Renal pelvis (tissue), 12 donors: Measurements from ENCODE around the gene PPBP. TPM values are rescaled to one million over a fixed set of nuclear protein-coding genes. Genes with fewer than 3 reads are reported as not detected.

Experiments
- DNase-seq: peaks from one replicate; pipeline ENCODE4 v3.0.0-alpha.2; 2013
- long read RNA-seq, 16 experiments: transcript quantifications; one replicate each; lab custom pipeline, GENCODE V29; 2026
- polyA plus RNA-seq, 3 donors: library from polyadenylated mRNA; unstranded; fragments of 120-200 nt; gene quantifications; one replicate each; pipeline ENCODE4 v1.2.1, GENCODE V29; 2013; ENCODE audit not compliant: insufficient read length in 3 of 3

Gene PPBP, protein sequence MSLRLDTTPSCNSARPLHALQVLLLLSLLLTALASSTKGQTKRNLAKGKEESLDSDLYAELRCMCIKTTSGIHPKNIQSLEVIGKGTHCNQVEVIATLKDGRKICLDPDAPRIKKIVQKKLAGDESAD
- 10 to 100 TPM; 12.4 to 22.5 (median 19.2) TPM for polyA plus RNA-seq
- long read RNA-seq, donor 1, transcript PPBP-201 (3 exons, 715 nt), result major isoform, 8 of 8 reads
- long read RNA-seq, donor 1, partial matches to known transcripts, result 0 of 8 reads
- long read RNA-seq, donor 1, other reads (novel, unspliced or antisense), result 0 of 8 reads
- long read RNA-seq, donor 2, transcript PPBP-201 (3 exons, 715 nt), result major isoform, 27 of 27 reads
- long read RNA-seq, donor 2, partial matches to known transcripts, result 0 of 27 reads
- long read RNA-seq, donor 2, other reads (novel, unspliced or antisense), result 0 of 27 reads
- long read RNA-seq, donor 3, transcript PPBP-201 (3 exons, 715 nt), result major isoform, 17 of 17 reads
- long read RNA-seq, donor 3, partial matches to known transcripts, result 0 of 17 reads
- long read RNA-seq, donor 3, other reads (novel, unspliced or antisense), result 0 of 17 reads
- long read RNA-seq, donor 4, transcript PPBP-201 (3 exons, 715 nt), result major isoform, 41 of 46 reads
- long read RNA-seq, donor 4, partial matches to known transcripts, result 5 of 46 reads
- long read RNA-seq, donor 4, other reads (novel, unspliced or antisense), result 0 of 46 reads
- long read RNA-seq, donor 5, transcript PPBP-201 (3 exons, 715 nt), result major isoform, 6 of 6 reads
- long read RNA-seq, donor 5, partial matches to known transcripts, result 0 of 6 reads
- long read RNA-seq, donor 5, other reads (novel, unspliced or antisense), result 0 of 6 reads
- long read RNA-seq, donor 6, transcript PPBP-201 (3 exons, 715 nt), result major isoform, 6 of 6 reads
- long read RNA-seq, donor 6, partial matches to known transcripts, result 0 of 6 reads
- long read RNA-seq, donor 6, other reads (novel, unspliced or antisense), result 0 of 6 reads
- long read RNA-seq, donor 7, transcript PPBP-201 (3 exons, 715 nt), result major isoform, 36 of 36 reads
- long read RNA-seq, donor 7, partial matches to known transcripts, result 0 of 36 reads
- long read RNA-seq, donor 7, other reads (novel, unspliced or antisense), result 0 of 36 reads
- long read RNA-seq, donor 8, partial matches to known transcripts, result 0 of 1 reads
- long read RNA-seq, donor 8, other reads (novel, unspliced or antisense), result 0 of 1 reads
- long read RNA-seq, donor 9, transcript PPBP-201 (3 exons, 715 nt), result major isoform, 15 of 15 reads
- long read RNA-seq, donor 9, partial matches to known transcripts, result 0 of 15 reads
- long read RNA-seq, donor 9, other reads (novel, unspliced or antisense), result 0 of 15 reads
- long read RNA-seq, donor 10, transcript PPBP-201 (3 exons, 715 nt), result major isoform, 17 of 17 reads
- long read RNA-seq, donor 10, partial matches to known transcripts, result 0 of 17 reads
- long read RNA-seq, donor 10, other reads (novel, unspliced or antisense), result 0 of 17 reads
- long read RNA-seq, donor 11, transcript PPBP-201 (3 exons, 715 nt), result major isoform, 8 of 8 reads
- long read RNA-seq, donor 11, partial matches to known transcripts, result 0 of 8 reads
- long read RNA-seq, donor 11, other reads (novel, unspliced or antisense), result 0 of 8 reads
- long read RNA-seq, donor 12, transcript PPBP-201 (3 exons, 715 nt), result major isoform, 34 of 34 reads
- long read RNA-seq, donor 12, partial matches to known transcripts, result 0 of 34 reads
- long read RNA-seq, donor 12, other reads (novel, unspliced or antisense), result 0 of 34 reads
- long read RNA-seq, donor 13, transcript PPBP-201 (3 exons, 715 nt), result major isoform, 7 of 7 reads
- long read RNA-seq, donor 13, partial matches to known transcripts, result 0 of 7 reads
- long read RNA-seq, donor 13, other reads (novel, unspliced or antisense), result 0 of 7 reads
- long read RNA-seq, donor 14, transcript PPBP-201 (3 exons, 715 nt), result major isoform, 27 of 27 reads
- long read RNA-seq, donor 14, partial matches to known transcripts, result 0 of 27 reads
- long read RNA-seq, donor 14, other reads (novel, unspliced or antisense), result 0 of 27 reads
- long read RNA-seq, donor 15, partial matches to known transcripts, result 0 of 1 reads
- long read RNA-seq, donor 15, other reads (novel, unspliced or antisense), result 0 of 1 reads
- long read RNA-seq, donor 16, transcript PPBP-201 (3 exons, 715 nt), result major isoform, 10 of 10 reads
- long read RNA-seq, donor 16, partial matches to known transcripts, result 0 of 10 reads
- long read RNA-seq, donor 16, other reads (novel, unspliced or antisense), result 0 of 10 reads

DNA sequence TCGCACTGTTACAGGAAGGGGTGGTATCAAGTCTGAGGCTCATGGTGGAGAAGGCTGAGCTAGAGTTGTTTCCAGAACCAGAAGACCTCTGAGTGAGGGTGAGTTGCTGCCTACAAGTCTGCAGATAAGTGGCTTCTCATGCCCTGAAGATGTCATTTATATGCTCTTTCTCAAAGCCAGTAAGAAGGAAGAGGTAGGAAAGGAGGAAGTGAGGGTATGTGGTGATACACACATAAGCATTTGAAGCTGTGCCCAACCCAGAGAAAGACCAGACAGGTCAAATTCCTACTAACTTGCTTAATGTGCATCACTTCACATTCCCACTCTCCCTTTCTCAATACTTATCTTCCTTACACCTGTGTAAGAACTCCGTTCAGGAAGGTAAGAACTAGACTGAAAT, at the start of gene PPBP:
PPBP (minus strand) TSS at position 130 of the 400 bp plus-strand sequence; CDS start at position 43, 87 bp downstream.
- DNase-seq, result no peak

DNA sequence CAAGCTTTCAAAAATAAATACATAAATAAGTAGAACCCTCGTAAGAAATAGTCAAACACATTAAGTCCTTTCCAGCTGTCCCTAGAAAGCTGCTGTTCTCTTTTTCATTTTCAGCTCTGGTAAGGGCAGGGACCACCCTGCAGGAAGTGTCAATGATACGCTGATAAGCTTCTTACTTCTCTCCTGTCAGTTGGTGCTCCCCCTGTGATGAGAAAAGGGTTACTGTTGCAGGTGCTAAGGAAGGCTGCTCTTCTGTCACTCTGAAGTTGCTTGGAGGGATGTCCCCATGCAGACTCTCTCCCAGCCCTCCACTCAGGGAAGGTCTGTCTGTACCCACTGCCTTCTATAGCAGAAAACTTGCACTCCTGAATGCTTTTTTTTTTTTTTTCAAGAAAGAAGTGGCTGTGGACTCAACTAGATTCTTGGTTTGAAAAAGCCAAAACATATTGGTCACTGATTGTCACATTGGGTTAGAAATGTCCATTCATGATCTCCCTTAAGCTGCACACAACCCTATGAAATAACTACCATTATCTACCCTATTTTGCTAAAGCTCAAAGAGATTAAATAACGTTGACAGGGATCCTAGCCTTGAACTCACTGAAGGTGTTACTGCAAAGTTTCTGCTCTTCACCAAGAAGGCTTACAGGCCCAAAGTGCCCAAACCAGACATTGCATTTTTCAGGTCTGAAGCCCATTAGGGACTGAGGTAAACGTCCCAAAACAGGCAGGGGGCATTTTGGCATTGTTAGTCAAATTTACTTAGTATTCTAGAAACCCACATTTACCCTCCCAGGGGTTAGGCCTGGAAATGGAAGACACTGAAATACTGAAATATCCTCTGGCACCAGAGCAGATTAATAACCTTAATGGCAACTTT, 49.3 kb upstream of the PPBP start:
- DNase-seq, result no peak

DNA sequence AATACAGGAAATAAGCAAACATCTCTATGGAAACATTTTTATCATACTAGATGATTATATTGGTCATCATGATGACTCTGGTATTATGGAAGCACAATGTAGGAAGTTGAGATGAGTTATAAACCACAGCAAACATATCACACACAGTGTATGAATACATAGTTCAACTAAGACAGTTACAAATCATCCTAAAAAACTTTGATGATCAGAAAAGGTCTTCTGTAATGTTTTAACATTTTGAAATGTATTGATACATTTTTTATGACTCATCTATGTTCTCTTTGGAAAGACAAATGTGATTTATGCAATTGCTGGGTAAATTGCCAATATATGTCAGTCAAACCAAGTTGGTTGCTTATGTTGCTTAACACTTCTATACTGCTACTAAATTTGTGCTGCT, 45.7 kb upstream of the PPBP start:
- no peak for DNase-seq

DNA sequence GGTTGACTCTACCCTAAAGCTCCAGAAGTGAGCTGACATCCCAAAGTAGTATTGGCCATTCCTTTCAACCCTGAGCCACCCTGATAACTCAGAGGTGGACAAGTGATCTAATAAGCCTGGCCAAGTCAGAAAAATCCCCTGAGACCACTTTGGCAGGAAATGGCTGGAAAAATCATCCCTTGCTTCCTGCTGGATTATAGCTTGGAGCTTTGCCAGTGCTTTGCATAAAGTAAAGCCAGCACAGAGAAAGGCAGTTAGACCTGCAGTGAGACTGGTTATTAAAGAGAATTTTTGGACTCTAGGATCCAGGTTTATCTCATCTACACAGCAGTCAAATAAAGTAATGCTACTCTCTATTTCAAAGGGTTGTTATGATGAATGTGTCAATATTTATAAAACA, 44.1 kb upstream of the PPBP start:
- DNase-seq, result no peak

DNA sequence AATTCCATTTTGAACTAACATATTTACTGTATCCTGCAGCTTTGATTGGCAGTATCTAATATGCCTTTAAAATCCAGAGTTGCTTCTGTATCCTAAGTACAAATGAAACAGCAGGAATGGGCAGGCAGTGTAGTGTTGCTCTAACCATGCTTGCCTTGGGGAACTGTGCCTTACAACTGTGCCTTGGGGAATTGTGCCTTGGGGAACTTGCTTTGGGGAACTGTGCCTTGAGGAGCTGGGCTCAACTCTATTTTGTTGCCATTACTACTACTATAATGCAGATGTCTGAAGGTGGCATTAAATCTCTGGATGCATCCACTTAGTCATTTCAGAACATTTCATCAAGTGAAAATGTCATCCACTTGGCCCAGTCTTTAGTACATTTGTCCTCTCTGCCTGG, 43.6 kb upstream of the PPBP start:
- no peak for DNase-seq

DNA sequence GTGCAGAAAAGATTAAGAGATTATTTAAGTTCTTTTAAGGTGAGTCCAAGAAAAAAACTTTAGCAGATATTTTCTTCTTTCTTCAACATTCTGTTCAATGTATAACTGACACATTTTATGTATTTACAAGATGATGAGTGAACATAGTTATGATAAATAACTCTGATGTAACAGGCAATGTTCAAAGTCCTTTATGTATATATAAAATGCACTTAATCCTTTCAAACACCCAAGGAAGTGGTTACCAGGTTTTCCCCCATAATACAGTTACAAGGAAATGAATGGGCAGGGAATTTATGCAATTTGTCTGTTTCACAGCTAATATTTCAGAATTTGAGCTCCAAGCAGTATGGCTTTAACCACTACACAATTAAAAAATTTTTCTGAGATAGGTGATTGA, 42.3 kb upstream of the PPBP start:
- no peak for DNase-seq

DNA sequence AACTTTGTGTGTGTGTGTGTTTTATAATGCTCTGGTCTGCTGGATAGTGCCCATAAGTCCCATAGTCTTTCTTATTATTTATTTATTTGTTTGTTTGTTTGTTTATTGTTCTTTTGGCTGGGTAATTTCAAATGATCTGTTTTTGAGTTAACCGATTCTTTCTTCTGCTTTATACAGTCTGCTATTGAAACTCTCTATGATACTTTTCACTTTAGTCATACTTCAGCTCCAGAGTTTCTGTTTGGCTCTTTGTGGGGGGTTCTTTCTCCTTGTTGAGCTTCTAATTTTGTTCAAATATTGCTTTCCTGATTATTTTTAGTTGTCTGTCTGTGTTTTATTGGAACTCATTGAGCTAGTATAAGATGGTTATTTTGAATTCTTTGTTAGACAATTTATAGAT, 40.5 kb upstream of the PPBP start:
- DNase-seq, result no peak

DNA sequence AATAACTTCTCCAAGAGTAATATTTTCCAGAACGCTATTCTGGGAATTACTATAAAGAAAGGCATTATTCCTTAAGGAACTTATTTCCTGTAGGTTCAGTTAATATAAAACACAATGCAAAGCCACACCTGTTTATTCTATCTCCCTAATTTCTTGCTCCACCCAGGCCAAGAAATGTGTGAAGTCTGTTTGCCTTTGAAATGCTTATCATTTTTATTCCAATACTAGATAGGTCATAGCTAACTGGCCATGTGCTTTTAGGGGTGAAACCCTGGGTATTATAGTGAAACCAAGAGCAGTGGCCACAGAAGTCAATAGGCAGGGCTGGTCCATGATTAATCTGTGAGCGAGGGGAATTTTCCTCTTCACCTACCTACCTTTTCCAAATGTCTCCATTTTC, 35.7 kb upstream of the PPBP start:
- no peak for DNase-seq

DNA sequence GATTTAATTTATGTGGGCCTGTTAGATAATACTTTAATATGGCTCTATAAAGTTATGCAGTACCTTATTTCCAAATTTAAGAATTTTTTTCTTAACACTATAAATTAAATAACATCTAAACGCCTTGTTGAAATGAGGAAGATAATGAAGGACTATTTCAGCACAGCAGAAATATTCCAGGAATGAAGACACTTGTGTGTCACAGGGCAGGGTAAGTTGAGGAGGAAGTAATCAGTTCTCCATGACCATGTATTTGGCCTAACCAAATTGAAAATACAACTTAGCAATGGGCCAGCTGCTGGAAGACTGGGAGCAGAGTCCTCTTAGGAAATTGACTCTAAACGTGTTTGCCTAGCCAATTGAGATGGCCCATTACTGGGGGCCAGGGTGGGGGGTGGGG, 33.6 kb upstream of the PPBP start:
- no peak for DNase-seq

DNA sequence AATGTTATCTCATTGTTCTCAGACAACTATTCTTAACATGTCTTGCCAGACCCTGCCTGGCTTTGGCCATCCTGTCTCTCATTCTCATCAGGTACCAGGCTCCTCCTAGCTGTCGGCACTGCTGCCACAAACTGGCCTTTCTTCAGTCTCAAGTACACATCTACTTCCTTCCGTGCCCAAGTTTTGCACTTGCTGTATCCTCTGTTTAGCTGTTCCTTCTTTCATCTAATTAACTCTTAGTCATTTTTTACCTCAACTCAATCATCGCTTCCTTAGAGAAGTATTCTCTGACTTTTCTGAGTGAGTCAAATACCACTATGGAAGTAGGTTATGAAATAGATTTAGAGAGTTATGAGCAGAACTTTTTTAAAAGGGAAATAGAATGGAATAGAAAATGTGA, 30.8 kb upstream of the PPBP start:
- DNase-seq, result no peak

DNA sequence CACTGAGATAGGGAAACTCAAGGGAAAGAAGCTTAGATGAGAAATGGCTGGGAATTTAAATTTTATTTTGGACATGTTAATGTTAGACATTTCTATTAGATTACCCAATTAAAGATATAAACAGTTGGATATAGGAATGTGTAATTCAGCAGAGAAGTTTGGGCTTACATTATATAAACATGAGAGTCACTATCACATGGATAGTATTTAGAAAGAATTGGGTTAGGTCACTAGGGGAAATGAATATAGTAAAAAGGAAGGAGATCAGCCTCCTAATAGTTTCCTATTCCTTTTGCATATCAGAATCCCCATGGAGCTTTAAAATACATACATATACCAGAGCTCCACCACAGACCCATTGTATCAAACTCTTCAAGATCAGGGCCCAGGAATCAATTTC, 30.1 kb upstream of the PPBP start:
- DNase-seq, result no peak

DNA sequence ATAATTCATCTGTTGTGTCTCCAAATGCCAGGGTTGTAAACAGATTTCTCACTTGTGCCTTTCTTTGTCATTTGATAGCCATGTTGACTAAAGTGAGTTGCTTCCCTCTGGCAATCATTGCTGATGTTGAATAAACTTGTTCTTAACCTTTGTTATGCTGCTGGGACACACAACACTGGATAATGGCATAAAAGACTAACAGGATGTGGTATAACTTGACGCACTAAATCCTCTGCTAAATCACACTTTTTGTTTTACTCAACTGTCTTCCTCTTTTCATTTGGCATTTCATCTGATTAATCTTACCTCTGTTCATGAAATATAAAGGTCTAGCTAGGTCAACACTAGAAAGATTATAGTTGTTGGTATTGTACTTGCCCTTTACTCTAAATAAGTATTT, 28.1 kb upstream of the PPBP start:
- DNase-seq, result no peak

DNA sequence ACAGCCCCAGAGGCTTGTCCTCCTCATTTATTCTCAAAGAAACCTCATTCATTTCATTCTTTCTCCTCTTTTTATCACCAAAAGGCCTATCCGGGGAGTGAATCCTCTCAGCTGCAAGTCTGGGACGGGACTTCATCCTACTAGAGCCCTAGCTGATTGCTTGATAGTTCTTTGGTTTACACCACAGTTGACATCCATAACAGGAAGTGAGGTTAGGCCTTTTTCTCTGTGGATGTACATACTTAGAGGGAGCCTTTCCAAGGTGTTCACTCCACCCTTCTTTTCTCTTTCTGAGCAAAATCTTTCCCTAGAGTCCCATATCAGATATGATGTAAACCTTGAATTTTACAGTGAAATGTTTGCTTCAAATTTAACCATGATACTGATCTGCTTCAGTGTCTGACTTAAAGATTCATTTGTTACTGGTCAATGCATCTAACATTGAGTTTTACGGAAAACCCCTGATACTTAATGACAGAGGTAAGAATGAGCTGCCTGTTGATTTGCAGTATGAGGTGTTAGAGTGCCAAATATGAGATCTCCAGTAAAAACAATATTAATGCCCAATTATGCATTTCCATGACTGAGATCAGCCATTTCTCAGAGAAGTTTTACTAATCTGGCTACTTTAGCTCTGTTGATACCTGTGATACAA, 27.3 kb upstream of the PPBP start:
- no peak for DNase-seq

DNA sequence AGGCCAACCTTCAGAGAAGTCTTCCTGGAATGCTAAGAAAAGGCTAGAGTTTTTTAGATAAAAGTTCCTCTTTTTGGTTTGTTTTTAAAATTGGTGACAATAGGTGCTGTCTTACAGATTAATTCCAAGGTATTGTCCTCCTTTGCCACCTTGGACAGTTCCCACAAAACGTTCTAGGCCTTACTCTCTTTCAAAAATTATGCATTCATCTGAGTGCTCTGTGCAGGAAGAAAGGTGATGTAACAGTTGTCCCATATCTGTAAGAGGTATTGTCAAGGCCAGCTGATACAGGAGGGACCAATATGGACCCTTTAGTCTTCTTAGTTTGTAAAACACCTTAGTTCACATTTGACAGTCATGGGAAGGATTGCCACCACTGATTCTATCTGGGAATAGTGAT, 26.3 kb upstream of the PPBP start:
- no peak for DNase-seq

DNA sequence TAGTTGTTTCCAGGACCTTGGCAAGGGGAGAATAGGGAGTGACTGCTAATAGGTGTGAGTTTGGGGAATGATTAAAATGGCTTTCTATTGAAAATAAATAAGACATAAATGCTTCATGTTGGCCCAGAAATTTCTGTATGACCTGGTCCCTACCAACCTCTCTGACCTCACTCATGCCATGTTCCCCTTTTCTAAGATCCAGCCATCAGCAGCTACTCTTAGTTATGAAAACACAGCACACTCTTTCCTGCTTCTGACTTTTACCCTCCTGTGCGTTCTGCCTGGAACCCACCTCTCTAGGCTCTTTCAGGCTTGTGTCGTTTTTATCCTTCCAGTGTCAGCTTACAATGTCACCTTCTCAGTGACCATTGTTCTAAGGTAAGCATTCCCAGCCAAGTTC, 25.3 kb upstream of the PPBP start:
- no peak for DNase-seq

DNA sequence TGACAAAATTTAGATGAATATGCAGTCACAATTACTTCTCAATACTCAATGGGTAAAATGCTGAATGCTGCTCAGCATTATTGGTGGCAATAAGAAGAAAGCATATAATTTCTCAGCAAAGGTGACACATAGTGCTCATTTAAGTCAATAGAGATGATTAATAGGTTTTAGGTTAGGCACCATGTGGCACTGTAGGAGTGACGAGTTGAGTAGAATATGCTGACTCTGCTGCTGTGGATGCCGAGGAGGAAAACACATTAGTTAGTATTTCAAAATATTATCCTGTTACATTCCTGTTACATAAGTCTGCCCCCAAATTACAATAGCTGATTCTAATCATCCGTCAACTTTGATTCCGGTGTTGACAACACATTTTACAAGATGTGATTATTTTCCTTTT, 24.1 kb upstream of the PPBP start:
- no peak for DNase-seq

DNA sequence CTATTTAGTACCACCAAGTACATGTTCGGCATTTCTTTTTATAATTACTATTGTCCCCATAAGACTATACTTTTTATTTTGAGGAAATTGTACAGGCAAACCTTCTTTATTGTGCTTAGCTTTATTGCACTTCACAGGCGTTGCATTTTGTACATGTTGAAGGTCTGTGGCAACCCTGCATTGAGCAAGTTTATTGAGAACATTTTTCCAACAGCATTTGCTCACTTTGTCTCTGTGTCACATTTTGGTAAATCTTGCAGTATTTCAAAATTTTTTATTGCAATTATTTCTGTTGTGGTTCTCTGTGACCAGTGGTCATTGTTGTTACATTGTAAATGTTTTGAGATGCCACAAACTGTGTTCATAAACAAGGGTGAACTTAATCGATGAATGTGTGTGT, 21.3 kb upstream of the PPBP start:
- no peak for DNase-seq

DNA sequence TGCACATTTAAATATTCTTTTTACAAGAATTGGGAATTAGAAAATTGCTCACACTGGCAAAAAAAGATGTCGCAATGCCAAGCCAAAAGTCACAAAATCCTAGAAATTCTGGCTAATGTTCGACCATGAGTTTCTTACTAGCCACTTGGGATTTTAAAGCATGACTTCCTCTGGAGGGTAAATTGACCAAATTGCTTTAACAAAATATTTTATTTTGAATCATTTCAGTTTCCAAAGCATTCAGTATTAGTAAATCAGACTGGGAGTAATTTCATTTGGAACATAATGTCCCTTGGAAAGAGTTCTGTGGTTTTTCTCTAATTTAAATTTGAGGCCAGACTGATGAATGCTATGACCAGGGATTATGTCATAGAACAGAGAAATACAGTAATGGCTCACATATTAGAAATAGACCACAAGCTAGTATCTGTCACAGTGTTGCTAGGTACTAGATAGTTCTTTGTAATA, 18.1 kb upstream of the PPBP start:
- DNase-seq, result no peak
